ENCODE results near the gene SLC7A10. TPM values are rescaled to one million over a fixed set of nuclear protein-coding genes. Genes with fewer than 3 reads are reported as not detected.

SLC7A10 gene
- total RNA-seq, 1 experiment from 2014 or later: not detected

GRCh38 chr19:33256261-33256660 lies 30.6 kb upstream of the SLC7A10 start:
- no peak for DNase-seq
- H3K27ac Mint-ChIP-seq (ENCODE audit: unreplicated experiment): no peak overlapping the region
- H3K27me3 Mint-ChIP-seq (ENCODE audit: unreplicated experiment): peaks cover 59% of the 10 kb centered on the region
- no peak overlapping the region for H3K4me3 Mint-ChIP-seq (ENCODE audit: low read depth, unreplicated experiment)
- TF ChIP-seq CTCF (IDR thresholded peaks at IDR 0.05; ENCODE audit: unreplicated experiment): no peak
- H3K36me3 Mint-ChIP-seq (ENCODE audit: insufficient read depth, unreplicated experiment): no peaks in the 10 kb centered on the region
- intact Hi-C loops (cut with micrococcal nuclease; ENCODE audit: unreplicated experiment): no loop called here
- CTCF ChIA-PET: interaction anchor here (0.7 to 1.3 kb wide), 2 partner anchors 10 to 121 kb away, joined by 3 to 6 read pairs; no protein-coding TSS in a partner anchor
- no TSS peak for BruUV-seq (replicated peaks)
- H3K4me1 Mint-ChIP-seq (ENCODE audit: low read depth, unreplicated experiment): no peaks in the 10 kb centered on the region
- H3K9me3 Mint-ChIP-seq (ENCODE audit: low read depth, unreplicated experiment): no peaks in the 10 kb centered on the region

GRCh38 chr19:33255781-33256180 lies 30.1 kb upstream of the SLC7A10 start:
- CTCF ChIA-PET: interaction anchor here (0.7 to 1.3 kb wide), 2 partner anchors 9 to 109 kb away, joined by 3 read pairs; no protein-coding TSS in a partner anchor
- H3K27ac Mint-ChIP-seq (ENCODE audit: unreplicated experiment): no peak overlapping the region
- BruUV-seq (replicated peaks): no TSS peak
- intact Hi-C loops (cut with micrococcal nuclease; ENCODE audit: unreplicated experiment): no loop called here
- no peaks in the 10 kb centered on the region for H3K9me3 Mint-ChIP-seq (ENCODE audit: low read depth, unreplicated experiment)
- no peak overlapping the region for H3K4me3 Mint-ChIP-seq (ENCODE audit: low read depth, unreplicated experiment)
- H3K27me3 Mint-ChIP-seq (ENCODE audit: unreplicated experiment): peaks cover 57% of the 10 kb centered on the region
- H3K4me1 Mint-ChIP-seq (ENCODE audit: low read depth, unreplicated experiment): no peaks in the 10 kb centered on the region
- no peak for DNase-seq
- H3K36me3 Mint-ChIP-seq (ENCODE audit: insufficient read depth, unreplicated experiment): no peaks in the 10 kb centered on the region
- no peak for TF ChIP-seq CTCF (IDR thresholded peaks at IDR 0.05; ENCODE audit: unreplicated experiment)

GRCh38 chr19:33254245-33254824 lies 28.7 kb upstream of the SLC7A10 start:
- H3K27ac Mint-ChIP-seq (ENCODE audit: unreplicated experiment): no peak overlapping the region
- no peaks in the 10 kb centered on the region for H3K4me1 Mint-ChIP-seq (ENCODE audit: low read depth, unreplicated experiment)
- TF ChIP-seq CTCF (IDR thresholded peaks at IDR 0.05; ENCODE audit: unreplicated experiment): no peak
- no peaks in the 10 kb centered on the region for H3K9me3 Mint-ChIP-seq (ENCODE audit: low read depth, unreplicated experiment)
- CTCF ChIA-PET: interaction anchor here (0.7 kb wide), 1 partner anchor 525 kb away, joined by 3 read pairs; no protein-coding TSS in a partner anchor
- H3K27me3 Mint-ChIP-seq (ENCODE audit: unreplicated experiment): peaks cover 49% of the 10 kb centered on the region
- no peak overlapping the region for H3K4me3 Mint-ChIP-seq (ENCODE audit: low read depth, unreplicated experiment)
- H3K36me3 Mint-ChIP-seq (ENCODE audit: insufficient read depth, unreplicated experiment): no peaks in the 10 kb centered on the region
- BruUV-seq (replicated peaks): no TSS peak
- intact Hi-C loops (cut with micrococcal nuclease; ENCODE audit: unreplicated experiment): no loop called here
- DNase-seq: no peak

GRCh38 chr19:33252971-33253370 lies 27.3 kb upstream of the SLC7A10 start:
- Mint-ChIP-seq H3K4me1 (ENCODE audit: low read depth, unreplicated experiment) (no peaks in the 10 kb centered on the region), H3K36me3 (ENCODE audit: insufficient read depth, unreplicated experiment) (no peaks in the 10 kb centered on the region), H3K4me3 (ENCODE audit: low read depth, unreplicated experiment) (no peak overlapping the region), H3K27me3 (ENCODE audit: unreplicated experiment) (peaks cover 35% of the 10 kb centered on the region), H3K27ac (ENCODE audit: unreplicated experiment) (no peak overlapping the region), H3K9me3 (ENCODE audit: low read depth, unreplicated experiment) (no peaks in the 10 kb centered on the region)
- DNase-seq: no peak
- no TSS peak for BruUV-seq (replicated peaks)
- intact Hi-C loops (cut with micrococcal nuclease; ENCODE audit: unreplicated experiment): no loop called here
- CTCF ChIA-PET: no interaction called here
- no peak for TF ChIP-seq CTCF (IDR thresholded peaks at IDR 0.05; ENCODE audit: unreplicated experiment)

Data from Calu3 (cell line).